Heart left ventricle (tissue), 13 donors: ENCODE measurements around the gene DGCR6L.

Source experiments
- CTCF ChIP-seq, 12 donors: fragments of 200-600 bp; sonication (generic) in 4 of 12; IDR thresholded peaks; one replicate each; pipeline versions ENCODE4 v1.5.0 to v1.8.0; 2018 to 2022; ENCODE audit warnings: antibody characterized with exemption in 12 of 12, mild to moderate bottlenecking in 5 of 12
- POLR2A ChIP-seq, 2 donors: fragments of 450-650 bp; IDR thresholded peaks; one replicate each; pipeline ENCODE4 v1.6.1; 2017; ENCODE audit warnings: antibody characterized with exemption in 2 of 2, mild to moderate bottlenecking in 2 of 2, moderate library complexity in 2 of 2
- donor health status: ischemic (EF 13 %, LVEDD 7.1; RV severe dilation, severe dysfunction).
- donor health status: DM: no; HTN: yes; CAD: no.
- donor health status: DM: no; HTN: no; CAD: no.
- donor health status: ischemic (EF 25% LVEDD 6.9; RV normal size, moderate dysfunction).
- donor health status: ischemic (EF 25% LVEDD 5.7; RV mildly dilated, moderate dysfunction).
- donor health status: ischemic (EF 35%, LVEDD 5.7; RV mildly dilated, moderate dysfunction).
- donor health status: nonischemic (EF 11% LVEDD 7.7; RV severe dilation, severe dysfunction).
- donor health status: DM: yes; HTN: yes; CAD: no.
- donor health status: PGD.
- donor health status: ischemic (EF 29% LVEDD 5.4; RV normal size, mild dysfunction).
- donor health status: nonischemic (EF 23%, LVEDD 6.1; RV moderate dilation, normal function).

GRCh38 chr22:20299746-20300136, 20.1 kb downstream of the DGCR6L start:
- TF ChIP-seq CTCF (IDR thresholded peaks at IDR 0.05): no peak
- no peak for TF ChIP-seq POLR2A (IDR thresholded peaks at IDR 0.05)
